HepG2 (cell line): ENCODE results near the gene CSNK1D. TPM values are rescaled to one million over a fixed set of nuclear protein-coding genes. Genes with fewer than 3 reads are reported as not detected.

Experiments
- FOXM1 ChIP-seq: sonication (generic); formaldehyde crosslinking; IDR thresholded peaks from 2 replicates; pipeline ENCODE4 v1.5.0; 2020; ENCODE audit warnings: missing genetic modification reagents
- GABPA ChIP-seq, 2 experiments: IDR thresholded peaks; 2 replicates each; pipeline ENCODE4 v1.6.1; 2011 to 2016; ENCODE audit warnings: low read depth in 2 of 2, low read length in 1 of 2, missing biosample characterization in 1 of 2, missing genetic modification characterization in 1 of 2
- HNRNPL ChIP-seq: fragments of 200-400 bp; formaldehyde crosslinking; IDR thresholded peaks from 2 replicates; pipeline ENCODE4 v1.6.1; 2017; ENCODE audit warnings: mild to moderate bottlenecking, low read depth, low read length
- HOXA7 ChIP-seq: sonication (generic); formaldehyde crosslinking; IDR thresholded peaks from 2 replicates; pipeline ENCODE4 v1.8.1; 2022; ENCODE audit warnings: mild to moderate bottlenecking, missing genetic modification reagents, moderate library complexity
- MAZ ChIP-seq, 2 experiments: sonication (generic) in 1 of 2; formaldehyde crosslinking in 1 of 2; IDR thresholded peaks; 2 replicates each; pipeline versions ENCODE4 v1.5.0 to v1.6.1; 2012 to 2020; ENCODE audit warnings: low read depth in 2 of 2, mild to moderate bottlenecking in 2 of 2, borderline replicate concordance in 1 of 2, improper control_type of control experiment in 1 of 2, low read length in 1 of 2, missing genetic modification reagents in 1 of 2, moderate library complexity in 1 of 2
- MYC ChIP-seq: sonication (generic); formaldehyde crosslinking; IDR thresholded peaks from 2 replicates; pipeline ENCODE4 v1.9.0; 2021; ENCODE audit warnings: missing genetic modification reagents, borderline replicate concordance
- TMF1 ChIP-seq: sonication (generic); formaldehyde crosslinking; IDR thresholded peaks from 2 replicates; pipeline ENCODE4 v1.8.1; 2022; ENCODE audit warnings: low read depth, missing genetic modification reagents
- ZNF670 ChIP-seq: sonication (generic); formaldehyde crosslinking; IDR thresholded peaks from 2 replicates; pipeline ENCODE4 v1.8.0; 2022; ENCODE audit warnings: mild to moderate bottlenecking, missing genetic modification reagents, borderline replicate concordance
- polyA plus RNA-seq, 8 experiments: library from polyadenylated mRNA; depleted of rRNA in 3 of 8; stranded (reverse) in 7 of 8; unstranded in 1 of 8; fragments of >200 nt; fragmentation: Illumina TruSeq in 4 of 8; extraction: Trizol in 4 of 8; gene quantifications; 2 replicates each; pipeline versions ENCODE4 v1.2.1 to v1.2.3, GENCODE V29; 2011 to 2016; ENCODE audit warnings: low read depth in 4 of 8, missing spikeins in 1 of 8, mixed read lengths in 1 of 8; ENCODE audit not compliant: insufficient read depth in 1 of 8
- total RNA-seq, 5 experiments: library from RNA; depleted of rRNA; stranded (reverse); fragments of >200 nt; fragmentation: Illumina TruSeq; extraction: Trizol; gene quantifications; 2 replicates each; pipeline ENCODE4 v1.2.3, GENCODE V29; 2016; ENCODE audit warnings: low read depth in 1 of 5
- TF ChIP-seq, protein P1 (sequence below): sonication (generic); formaldehyde crosslinking; IDR thresholded peaks from 2 replicates; pipeline ENCODE4 v1.8.1; 2023; ENCODE audit warnings: mild to moderate bottlenecking, missing genetic modification reagents
- TF ChIP-seq, protein P2 (sequence below): sonication (generic); formaldehyde crosslinking; IDR thresholded peaks from 2 replicates; pipeline ENCODE4 v1.4.0; 2020; ENCODE audit warnings: missing genetic modification reagents
- TF ChIP-seq, protein P3 (sequence below): sonication (generic); formaldehyde crosslinking; conservative IDR thresholded peaks from 2 replicates; pipeline ENCODE4 v1.4.0; 2020; ENCODE audit warnings: mild to moderate bottlenecking, missing genetic modification reagents, moderate library complexity
- TF ChIP-seq, protein P4 (sequence below): sonication (generic); formaldehyde crosslinking; IDR thresholded peaks from 2 replicates; pipeline ENCODE4 v1.8.0; 2022; ENCODE audit warnings: low read depth, missing genetic modification reagents
- TF ChIP-seq, protein P5 (sequence below): sonication (generic); formaldehyde crosslinking; IDR thresholded peaks from 2 replicates; pipeline ENCODE4 v1.5.0; 2020; ENCODE audit warnings: mild to moderate bottlenecking, missing genetic modification reagents, borderline replicate concordance
- TF ChIP-seq, protein P6 (sequence below): sonication (generic); formaldehyde crosslinking; IDR thresholded peaks from 2 replicates; pipeline ENCODE4 v1.4.0; 2020; ENCODE audit warnings: mild to moderate bottlenecking, missing genetic modification reagents

The CSNK1D gene
- total and polyA plus RNA-seq, 2 of the 13 experiments (the other 11 are each of a cell fraction or from before 2014, with no cell fraction given) = 31.5 to 128 TPM

DNA sequence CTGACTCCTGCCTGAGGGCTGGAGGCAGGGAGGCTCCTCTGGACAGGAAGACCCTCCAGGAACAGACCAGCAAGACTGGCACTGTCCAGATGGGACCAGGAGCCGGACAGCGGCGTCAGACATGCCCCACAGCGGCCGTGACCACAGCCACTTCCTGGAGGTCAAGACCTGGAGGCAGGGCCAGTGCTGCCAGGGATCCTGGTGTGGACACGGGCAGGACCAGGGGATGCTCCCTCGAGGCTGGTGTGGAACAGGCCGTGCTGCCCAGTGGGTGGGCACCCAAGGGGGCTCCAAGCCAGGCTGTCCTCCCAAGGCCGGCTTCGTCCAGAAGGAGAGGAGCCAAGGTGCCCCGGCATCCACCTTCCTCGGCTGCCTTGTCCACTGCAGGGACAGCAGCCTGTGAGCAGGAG lies 56.4 kb downstream of the CSNK1D start (continued):
- TF ChIP-seq, protein P1, sequence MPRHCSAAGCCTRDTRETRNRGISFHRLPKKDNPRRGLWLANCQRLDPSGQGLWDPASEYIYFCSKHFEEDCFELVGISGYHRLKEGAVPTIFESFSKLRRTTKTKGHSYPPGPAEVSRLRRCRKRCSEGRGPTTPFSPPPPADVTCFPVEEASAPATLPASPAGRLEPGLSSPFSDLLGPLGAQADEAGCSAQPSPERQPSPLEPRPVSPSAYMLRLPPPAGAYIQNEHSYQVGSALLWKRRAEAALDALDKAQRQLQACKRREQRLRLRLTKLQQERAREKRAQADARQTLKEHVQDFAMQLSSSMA (CRISPR knock-in tag) = no peak
- TF ChIP-seq, protein P2, sequence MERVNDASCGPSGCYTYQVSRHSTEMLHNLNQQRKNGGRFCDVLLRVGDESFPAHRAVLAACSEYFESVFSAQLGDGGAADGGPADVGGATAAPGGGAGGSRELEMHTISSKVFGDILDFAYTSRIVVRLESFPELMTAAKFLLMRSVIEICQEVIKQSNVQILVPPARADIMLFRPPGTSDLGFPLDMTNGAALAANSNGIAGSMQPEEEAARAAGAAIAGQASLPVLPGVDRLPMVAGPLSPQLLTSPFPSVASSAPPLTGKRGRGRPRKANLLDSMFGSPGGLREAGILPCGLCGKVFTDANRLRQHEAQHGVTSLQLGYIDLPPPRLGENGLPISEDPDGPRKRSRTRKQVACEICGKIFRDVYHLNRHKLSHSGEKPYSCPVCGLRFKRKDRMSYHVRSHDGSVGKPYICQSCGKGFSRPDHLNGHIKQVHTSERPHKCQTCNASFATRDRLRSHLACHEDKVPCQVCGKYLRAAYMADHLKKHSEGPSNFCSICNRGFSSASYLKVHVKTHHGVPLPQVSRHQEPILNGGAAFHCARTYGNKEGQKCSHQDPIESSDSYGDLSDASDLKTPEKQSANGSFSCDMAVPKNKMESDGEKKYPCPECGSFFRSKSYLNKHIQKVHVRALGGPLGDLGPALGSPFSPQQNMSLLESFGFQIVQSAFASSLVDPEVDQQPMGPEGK (CRISPR knock-in tag) = no peak
- TF ChIP-seq, protein P3, sequence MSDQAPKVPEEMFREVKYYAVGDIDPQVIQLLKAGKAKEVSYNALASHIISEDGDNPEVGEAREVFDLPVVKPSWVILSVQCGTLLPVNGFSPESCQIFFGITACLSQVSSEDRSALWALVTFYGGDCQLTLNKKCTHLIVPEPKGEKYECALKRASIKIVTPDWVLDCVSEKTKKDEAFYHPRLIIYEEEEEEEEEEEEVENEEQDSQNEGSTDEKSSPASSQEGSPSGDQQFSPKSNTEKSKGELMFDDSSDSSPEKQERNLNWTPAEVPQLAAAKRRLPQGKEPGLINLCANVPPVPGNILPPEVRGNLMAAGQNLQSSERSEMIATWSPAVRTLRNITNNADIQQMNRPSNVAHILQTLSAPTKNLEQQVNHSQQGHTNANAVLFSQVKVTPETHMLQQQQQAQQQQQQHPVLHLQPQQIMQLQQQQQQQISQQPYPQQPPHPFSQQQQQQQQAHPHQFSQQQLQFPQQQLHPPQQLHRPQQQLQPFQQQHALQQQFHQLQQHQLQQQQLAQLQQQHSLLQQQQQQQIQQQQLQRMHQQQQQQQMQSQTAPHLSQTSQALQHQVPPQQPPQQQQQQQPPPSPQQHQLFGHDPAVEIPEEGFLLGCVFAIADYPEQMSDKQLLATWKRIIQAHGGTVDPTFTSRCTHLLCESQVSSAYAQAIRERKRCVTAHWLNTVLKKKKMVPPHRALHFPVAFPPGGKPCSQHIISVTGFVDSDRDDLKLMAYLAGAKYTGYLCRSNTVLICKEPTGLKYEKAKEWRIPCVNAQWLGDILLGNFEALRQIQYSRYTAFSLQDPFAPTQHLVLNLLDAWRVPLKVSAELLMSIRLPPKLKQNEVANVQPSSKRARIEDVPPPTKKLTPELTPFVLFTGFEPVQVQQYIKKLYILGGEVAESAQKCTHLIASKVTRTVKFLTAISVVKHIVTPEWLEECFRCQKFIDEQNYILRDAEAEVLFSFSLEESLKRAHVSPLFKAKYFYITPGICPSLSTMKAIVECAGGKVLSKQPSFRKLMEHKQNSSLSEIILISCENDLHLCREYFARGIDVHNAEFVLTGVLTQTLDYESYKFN (CRISPR knock-in tag) = no peak
- TF ChIP-seq MYC (CRISPR knock-in tag) (no peak), ZNF670 (CRISPR knock-in tag) (no peak), FOXM1 (CRISPR knock-in tag) (no peak), MAZ (IDR thresholded peaks at IDR 0.05; ENCODE audit: borderline replicate concordance, low read depth, low read length) (no peak), MAZ (CRISPR knock-in tag; IDR thresholded peaks at IDR 0.05; ENCODE audit: low read depth) (no peak), HNRNPL (peak; percentile 76; the same call in 1 of the 2 replicates), GABPA (IDR thresholded peaks at IDR 0.05; ENCODE audit: low read depth, low read length) (no peak), GABPA (CRISPR knock-in tag; IDR thresholded peaks at IDR 0.05; ENCODE audit: low read depth) (no peak), TMF1 (CRISPR knock-in tag) (no peak), HOXA7 (CRISPR knock-in tag) (no peak)
- TF ChIP-seq, protein P4, sequence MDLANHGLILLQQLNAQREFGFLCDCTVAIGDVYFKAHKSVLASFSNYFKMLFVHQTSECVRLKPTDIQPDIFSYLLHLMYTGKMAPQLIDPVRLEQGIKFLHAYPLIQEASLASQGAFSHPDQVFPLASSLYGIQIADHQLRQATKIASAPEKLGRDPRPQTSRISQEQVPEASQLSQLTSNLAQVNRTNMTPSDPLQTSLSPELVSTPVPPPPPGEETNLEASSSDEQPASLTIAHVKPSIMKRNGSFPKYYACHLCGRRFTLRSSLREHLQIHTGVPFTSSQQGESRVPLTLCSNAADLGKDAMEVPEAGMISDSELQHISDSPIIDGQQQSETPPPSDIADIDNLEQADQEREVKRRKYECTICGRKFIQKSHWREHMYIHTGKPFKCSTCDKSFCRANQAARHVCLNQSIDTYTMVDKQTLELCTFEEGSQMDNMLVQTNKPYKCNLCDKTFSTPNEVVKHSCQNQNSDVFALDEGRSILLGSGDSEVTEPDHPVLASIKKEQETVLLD (CRISPR knock-in tag) = no peak
- TF ChIP-seq, protein P5, sequence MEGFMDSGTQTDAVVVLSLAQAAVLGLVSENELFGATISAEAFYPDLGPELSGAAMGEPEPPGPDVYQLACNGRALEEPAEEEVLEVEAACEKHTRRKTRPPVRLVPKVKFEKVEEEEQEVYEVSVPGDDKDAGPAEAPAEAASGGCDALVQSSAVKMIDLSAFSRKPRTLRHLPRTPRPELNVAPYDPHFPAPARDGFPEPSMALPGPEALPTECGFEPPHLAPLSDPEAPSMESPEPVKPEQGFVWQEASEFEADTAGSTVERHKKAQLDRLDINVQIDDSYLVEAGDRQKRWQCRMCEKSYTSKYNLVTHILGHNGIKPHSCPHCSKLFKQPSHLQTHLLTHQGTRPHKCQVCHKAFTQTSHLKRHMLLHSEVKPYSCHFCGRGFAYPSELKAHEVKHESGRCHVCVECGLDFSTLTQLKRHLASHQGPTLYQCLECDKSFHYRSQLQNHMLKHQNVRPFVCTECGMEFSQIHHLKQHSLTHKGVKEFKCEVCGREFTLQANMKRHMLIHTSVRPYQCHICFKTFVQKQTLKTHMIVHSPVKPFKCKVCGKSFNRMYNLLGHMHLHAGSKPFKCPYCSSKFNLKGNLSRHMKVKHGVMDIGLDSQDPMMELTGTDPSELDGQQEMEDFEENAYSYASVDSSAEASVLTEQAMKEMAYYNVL = peak; percentile 12; the same call in 1 of the 2 replicates
- TF ChIP-seq, protein P6, sequence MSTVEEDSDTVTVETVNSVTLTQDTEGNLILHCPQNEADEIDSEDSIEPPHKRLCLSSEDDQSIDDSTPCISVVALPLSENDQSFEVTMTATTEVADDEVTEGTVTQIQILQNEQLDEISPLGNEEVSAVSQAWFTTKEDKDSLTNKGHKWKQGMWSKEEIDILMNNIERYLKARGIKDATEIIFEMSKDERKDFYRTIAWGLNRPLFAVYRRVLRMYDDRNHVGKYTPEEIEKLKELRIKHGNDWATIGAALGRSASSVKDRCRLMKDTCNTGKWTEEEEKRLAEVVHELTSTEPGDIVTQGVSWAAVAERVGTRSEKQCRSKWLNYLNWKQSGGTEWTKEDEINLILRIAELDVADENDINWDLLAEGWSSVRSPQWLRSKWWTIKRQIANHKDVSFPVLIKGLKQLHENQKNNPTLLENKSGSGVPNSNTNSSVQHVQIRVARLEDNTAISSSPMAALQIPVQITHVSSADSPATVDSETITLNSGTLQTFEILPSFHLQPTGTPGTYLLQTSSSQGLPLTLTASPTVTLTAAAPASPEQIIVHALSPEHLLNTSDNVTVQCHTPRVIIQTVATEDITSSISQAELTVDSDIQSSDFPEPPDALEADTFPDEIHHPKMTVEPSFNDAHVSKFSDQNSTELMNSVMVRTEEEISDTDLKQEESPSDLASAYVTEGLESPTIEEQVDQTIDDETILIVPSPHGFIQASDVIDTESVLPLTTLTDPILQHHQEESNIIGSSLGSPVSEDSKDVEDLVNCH (CRISPR knock-in tag) = no peak
